Eye (tissue), 1 donor: ENCODE results near the gene KCNV2.
A peak's percentile ranks its signal among the peaks of the same experiment; 100 is the strongest.

Source experiments
- DNase-seq: peaks from one replicate; pipeline ENCODE4 v3.0.0-alpha.2; 2015

KCNV2 gene

GRCh38 chr9:2722715-2723114 is 5.4 kb downstream of the KCNV2 start:
- DNase-seq = peak; percentile 59

- no peak for DNase-seq
These were observed 6.2 kb downstream of the KCNV2 start for GRCh38 chr9:2723376-2724065.

GRCh38 chr9:2725126-2725525 is 7.8 kb downstream of the KCNV2 start:
- no peak for DNase-seq

- no peak for DNase-seq
These were observed 8.8 kb downstream of the KCNV2 start for GRCh38 chr9:2725898-2726649.

GRCh38 chr9:2726650-2727340 is 9.5 kb downstream of the KCNV2 start:
- DNase-seq = no peak

- no peak for DNase-seq
These were observed 10.1 kb downstream of the KCNV2 start for GRCh38 chr9:2727374-2727773.

GRCh38 chr9:2727966-2728613 is 10.8 kb downstream of the KCNV2 start:
- DNase-seq = peak; percentile 83

GRCh38 chr9:2729003-2729402 is 11.7 kb downstream of the KCNV2 start:
- DNase-seq = no peak

- no peak for DNase-seq
These were observed 12.4 kb downstream of the KCNV2 start for GRCh38 chr9:2729721-2730120.

GRCh38 chr9:2730971-2731370 is 13.7 kb downstream of the KCNV2 start:
- DNase-seq = no peak

GRCh38 chr9:2732492-2732891 is 15.2 kb downstream of the KCNV2 start:
- DNase-seq = no peak

- DNase-seq = no peak
These were observed 23.3 kb downstream of the KCNV2 start for GRCh38 chr9:2740616-2741015.

GRCh38 chr9:2741441-2742158 is 24.3 kb downstream of the KCNV2 start:
- no peak for DNase-seq

- DNase-seq = no peak
These were observed 24.9 kb downstream of the KCNV2 start for GRCh38 chr9:2742214-2742613.

GRCh38 chr9:2743937-2744529 is 26.7 kb downstream of the KCNV2 start:
- no peak for DNase-seq

- DNase-seq = peak; percentile 40
These were observed 28.5 kb downstream of the KCNV2 start for GRCh38 chr9:2745560-2746380.

GRCh38 chr9:2749485-2749884 is 32.2 kb downstream of the KCNV2 start:
- DNase-seq = no peak

- DNase-seq = no peak
These were observed 38.0 kb downstream of the KCNV2 start for GRCh38 chr9:2755285-2755684.

- DNase-seq = no peak
These were observed 41.0 kb downstream of the KCNV2 start for GRCh38 chr9:2758162-2758897.

- no peak for DNase-seq
These were observed 41.7 kb downstream of the KCNV2 start for GRCh38 chr9:2758898-2759510.
